Medulla oblongata (tissue), 1 donor: Measurements from ENCODE around the gene STEAP1B.
A peak's percentile ranks its signal among the peaks of the same experiment; 100 is the strongest.
"Not testable (repeated sequence)": the region's sequence is repeated elsewhere in the genome, so short reads cannot be mapped to it uniquely, and the experiment has no call there.

Source experiments
- DNase-seq: peaks from one replicate; pipeline ENCODE4 v3.0.0-alpha.2; 2015; ENCODE audit errors: extremely low spot score

STEAP1B gene

DNA sequence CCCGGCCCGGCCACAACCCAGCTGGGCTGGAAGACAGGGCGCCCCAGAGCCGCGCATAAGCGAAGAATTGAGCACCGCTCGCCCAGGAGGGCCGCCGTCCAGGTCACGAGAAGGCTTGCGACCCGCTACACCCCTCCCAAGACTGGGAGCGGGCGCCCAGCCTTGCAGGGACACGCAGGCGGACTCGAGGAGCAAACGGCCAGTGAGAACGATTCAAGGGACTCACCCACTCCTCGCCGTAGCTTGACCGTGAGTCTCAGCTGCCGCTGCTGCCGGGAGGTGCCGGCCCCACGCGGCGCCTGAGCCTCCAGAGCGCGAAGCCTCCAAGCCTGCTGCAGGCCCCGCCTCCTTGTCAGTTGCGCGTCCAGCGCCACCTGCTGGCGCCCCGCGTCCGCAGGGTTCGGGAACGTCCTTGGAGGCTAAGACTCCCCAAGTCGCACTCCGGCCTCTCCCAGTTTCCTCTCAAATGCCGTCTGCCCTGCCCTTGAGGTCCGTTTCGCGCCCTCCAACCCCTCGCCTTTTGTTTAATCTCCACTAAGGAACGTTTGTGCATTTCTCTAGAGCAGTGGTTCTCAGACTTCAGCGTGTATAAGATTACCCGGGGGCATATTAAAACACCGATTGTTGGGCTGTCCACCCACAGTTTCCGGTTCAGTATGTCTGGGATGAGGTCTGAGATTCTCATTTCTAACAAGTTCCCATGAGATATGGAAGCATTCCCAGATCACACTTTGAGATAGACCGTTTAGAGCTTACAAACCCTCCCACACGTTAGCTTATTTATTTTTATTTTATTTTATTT is at the start of gene STEAP1B:
STEAP1B (minus strand) TSS at position 301 of the 802 bp plus-strand sequence. CDS start 5,333 bp downstream, outside the sequence.
- DNase-seq, result peak; percentile 90

DNA sequence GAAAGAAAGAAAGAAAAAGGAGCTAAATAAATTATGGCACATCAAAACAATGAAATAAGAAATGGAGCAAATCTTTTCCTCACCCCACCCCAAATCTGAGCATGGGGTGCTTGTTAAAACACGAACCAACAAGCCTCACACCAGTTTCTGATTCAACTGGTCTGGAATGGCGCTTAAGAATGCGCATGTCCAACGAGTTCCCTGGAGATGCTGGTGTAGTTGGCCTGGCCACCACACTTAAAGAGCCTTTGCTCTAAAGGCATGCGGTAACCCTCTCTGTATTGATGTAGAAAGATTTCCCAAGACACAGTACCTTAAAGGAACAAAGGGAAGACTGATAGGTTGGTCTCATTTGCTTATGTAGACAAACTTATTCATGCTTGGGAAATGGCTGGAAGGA is 49.1 kb upstream of the STEAP1B start:
- no peak for DNase-seq

DNA sequence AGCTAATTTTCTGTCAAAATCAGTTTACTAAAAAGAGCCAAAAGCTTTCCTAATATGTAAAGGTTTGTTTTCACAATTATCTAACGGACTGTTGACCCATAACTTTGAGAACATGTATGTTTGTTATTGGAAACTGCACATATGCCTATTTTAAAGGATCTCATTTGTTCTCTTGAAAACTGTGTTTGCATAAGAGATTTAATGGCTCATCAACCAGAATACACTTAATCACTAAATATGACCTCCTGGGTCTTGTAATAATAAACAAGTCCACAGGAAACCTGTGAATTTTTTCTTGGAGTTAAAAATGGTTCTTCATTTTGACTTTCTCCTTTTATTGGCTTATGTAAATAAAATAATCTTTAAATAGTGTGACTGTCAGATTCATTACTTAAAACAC is 48.3 kb upstream of the STEAP1B start:
- DNase-seq, result no peak

DNA sequence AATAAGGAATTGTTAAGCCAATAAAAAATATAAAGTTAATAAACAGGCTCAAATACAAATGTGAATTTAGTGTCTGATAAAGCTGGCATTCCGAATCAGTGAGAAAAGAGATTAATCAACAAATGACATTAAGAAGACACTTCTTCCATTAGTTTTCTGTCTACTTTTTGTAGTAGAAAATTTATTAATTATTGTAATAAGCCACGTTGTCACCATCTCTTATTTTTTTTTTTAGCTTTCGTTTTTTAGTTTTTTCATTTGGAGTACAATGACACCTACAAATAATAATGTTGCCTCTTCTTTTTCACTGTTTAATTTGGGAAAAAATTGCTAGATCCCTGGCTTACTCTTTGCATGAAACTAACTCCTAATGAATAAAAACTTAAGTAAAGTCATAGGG is 46.8 kb upstream of the STEAP1B start:
- no peak for DNase-seq

DNA sequence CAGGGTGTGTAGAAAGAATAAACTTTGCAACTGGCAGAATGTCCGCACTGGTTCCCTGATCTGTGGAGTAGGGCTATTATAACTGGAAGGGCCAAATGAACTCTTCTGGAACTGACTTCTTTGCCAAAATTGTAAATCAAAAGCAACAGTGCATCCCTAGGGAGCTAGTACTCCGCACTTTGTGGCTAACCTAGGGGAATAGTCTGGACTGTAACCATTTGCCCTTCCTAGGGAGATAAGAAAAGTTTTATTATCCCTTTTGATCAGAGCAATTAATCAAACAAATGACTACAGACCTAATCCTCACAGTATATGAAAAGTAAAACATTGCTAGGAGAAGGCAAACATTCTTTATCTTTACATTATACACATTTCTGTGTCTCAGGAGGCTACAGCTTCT is 45.5 kb upstream of the STEAP1B start:
- DNase-seq, result no peak

DNA sequence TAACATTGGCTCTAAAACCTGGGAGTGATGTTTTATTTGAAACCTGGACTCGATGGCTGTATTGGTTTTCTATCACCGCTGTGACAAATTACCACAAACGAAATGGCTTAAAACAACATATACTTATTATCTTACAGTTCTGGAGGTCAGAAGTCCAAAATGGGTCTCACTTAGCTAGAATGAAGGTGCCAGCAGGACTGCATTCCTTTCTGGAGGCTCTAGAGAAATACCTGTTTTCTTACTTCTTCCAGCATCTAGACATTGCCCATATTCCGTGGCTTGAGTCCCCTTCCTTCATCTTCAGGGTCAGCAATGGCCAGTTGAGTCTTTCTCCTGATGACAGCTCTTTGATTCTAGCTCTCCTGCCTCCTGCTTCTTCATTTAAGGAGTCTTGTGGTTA is 44.3 kb upstream of the STEAP1B start:
- no peak for DNase-seq

DNA sequence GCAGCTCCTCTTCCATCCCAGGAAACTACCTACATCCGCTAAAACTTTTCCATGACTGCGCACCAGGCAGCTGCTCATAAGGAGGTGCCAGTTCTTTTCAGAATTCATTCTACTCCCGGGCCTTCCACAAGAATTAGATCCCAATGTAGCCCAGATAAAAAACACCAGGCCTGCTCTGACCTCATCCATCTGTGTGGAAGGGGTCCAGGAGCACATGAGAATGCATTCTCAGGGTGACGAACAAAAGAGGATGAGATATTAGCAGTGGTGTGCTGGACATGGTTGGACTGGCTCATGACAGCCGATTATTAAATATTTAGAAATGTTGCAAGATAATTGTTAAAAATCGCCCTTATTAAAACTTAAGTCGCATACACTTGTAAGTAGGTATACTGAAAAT is 43.2 kb upstream of the STEAP1B start:
- no peak for DNase-seq

DNA sequence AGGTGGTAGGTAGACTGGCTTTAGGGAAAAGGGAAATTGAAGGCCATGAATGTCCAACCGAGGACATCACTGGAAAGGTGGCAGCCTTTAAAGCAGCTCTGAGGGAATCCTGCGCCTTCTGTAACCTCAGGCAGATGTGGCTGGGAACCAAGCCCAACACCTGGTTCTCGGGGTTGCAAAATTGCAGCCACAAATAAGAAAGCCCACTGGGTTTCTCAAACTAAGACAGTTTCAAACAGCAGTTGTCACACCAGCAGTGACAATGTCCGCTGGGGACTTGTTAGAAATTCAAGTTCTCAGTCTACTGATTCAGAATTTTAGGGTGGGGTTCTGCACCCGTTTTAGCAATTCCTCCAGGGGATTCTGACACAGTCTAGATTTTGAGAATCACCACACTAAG is 42.7 kb upstream of the STEAP1B start:
- DNase-seq, result no peak

DNA sequence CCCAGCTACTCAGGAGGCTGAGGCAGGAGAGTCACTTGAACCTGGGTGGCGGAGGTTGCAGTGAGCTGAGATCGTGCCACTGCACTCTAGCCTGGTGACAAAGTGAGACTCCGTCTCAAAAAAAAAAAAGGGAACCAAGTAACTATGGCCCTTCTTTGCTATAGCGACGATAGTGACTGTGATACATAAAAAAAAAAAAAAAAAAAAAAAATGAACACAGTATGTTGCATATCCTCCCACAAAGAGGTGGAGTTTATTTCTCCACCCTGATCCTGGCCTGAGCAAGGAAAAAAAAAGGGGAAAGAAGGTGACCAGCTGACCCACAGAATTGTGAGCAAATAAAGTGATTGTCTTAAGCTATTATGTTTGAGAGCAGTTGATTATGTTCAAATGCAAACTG is 42.3 kb upstream of the STEAP1B start:
- no peak for DNase-seq

DNA sequence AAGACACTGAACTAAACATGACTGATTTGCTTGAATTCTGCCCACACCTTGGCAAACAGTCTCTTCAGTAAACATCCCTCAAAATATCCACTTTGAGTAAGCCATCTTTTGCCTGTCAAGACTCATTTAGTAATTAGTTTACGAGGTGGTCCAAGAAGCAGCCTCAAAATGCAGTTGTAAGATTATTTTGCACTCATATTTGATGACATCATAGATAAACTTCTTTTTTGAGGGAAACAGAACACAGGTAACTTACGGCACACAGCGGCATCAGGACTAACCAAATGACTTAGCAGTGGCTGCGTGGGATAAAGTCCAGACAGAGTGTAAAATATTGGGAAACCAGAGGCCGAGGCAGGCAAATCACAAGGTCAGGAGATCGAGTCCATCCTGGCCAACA is 41.8 kb upstream of the STEAP1B start:
- DNase-seq, result no peak

DNA sequence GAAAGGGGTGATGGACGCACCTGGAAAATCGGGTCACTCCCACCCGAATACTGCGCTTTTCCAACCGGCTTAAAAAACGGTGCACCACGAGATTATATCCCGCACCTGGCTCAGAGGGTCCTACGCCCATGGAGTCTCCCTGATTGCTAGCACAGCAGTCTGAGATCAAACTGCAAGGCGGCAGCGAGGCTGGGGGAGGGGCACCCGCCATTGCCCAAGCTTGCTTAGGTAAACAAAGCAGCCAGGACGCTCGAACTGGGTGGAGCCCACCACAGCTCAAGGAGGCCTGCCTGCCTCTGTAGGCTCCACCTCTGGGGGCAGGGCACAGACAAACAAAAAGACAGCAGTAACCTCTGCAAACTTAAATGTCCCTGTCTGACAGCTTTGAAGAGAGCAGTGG is 28.5 kb upstream of the STEAP1B start:
- DNase-seq, result not testable (repeated sequence)

DNA sequence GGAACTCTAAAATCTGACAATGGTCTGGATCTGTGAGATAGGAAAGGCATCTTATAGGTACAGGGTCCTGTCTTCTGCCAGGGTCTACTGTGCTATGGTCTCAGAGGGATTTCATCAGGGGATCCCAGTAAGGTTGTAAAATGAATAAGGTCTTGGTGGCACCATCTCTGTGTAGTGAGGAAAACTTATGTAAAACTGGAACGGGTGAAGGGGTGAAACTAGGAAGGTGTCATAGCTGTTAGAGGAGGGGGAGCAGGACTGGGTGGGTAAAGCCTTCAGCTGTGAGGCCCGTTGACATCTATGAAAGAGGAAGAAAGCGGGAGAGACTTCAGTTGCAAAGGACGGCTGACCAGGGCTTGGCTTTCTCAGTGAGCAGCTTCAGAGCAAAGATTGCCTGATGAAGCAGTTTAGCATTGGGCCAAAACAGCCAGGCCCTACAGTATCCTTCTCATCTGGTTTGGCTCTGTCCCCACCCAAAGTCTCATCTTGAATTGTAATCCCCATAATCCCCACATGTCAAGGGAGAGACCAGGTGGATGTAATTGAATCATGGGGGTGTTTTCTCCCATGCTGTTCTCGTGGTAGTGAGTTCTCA is 24.5 kb upstream of the STEAP1B start:
- not testable (repeated sequence) for DNase-seq

DNA sequence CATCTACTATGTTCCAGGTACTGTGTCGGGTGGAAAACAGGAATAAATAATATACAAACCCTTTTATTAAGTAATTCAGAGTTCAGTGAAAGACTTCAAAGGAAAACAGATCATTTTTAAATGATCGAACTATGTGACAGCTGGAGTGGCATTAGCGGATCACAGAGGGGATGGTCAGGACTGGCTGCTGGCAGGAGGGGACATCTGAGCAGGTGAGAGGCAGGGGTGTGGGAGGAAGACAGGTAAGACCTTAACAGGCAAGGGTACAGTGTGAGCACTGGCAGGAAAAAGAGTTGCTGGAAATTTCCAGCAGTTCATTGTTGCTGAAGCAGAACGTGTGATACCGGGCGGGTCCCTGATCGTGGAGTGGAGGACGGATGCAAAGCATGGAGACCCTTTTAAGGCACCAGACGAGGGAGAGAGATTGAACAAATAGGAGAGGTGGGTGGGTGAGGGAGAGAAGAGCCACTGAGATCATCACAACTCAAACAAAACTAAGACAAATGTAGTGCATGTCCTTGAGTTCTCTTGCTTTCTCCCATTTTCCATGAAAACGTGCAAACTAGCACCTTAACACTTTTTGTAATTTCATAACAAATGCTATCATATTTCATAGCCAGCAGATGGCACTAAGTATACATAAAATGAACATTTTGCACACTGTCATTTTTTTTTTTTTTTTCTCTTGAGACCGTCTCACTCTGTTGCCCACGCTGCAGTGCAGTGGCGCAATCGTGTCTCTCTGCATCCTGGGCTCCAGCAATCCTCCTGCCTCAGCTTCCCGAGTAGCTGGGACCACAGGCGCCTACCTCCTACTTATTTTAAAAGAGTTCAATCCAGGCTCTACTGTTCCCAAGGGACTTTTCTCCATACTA is 23.7 kb upstream of the STEAP1B start:
- DNase-seq, result not testable (repeated sequence)

DNA sequence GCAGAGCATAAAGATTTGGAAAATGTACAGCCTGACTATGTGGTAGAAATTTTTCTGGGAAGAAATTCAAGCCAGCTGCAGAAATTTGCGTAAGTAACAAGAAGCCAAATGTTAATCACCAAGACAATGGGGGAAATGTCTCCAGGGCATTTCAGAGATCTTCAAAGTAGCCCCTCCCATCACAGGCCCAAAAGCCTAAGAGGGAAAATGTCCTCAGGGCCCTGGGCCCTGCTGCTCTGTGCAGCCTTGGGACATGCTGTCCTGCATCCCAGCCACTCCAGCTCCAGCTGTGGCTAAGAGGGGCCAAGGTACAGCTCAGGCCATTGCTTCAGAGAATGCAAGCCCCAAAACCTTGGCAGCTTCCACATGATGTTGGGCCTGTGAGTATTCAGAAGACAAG is 19.6 kb upstream of the STEAP1B start:
- not testable (repeated sequence) for DNase-seq

DNA sequence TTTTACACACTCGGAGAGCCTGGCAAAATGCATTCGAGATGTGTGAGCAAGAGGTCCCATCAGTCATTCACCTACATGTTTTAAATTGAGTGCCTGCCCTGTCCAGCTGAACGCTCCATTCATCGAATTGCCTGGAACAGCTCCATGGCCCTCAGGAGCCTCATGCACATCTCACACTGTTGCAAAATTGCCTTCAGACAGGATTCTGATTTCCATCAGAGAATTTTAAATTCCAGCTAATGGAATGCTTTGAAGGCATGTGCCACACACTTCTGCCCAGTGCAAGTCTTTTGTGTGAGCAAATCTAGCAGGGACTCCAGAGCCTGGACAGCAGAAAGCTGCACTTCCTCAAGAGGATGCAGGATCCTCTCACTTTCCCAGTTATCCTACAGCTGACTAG is 17.0 kb upstream of the STEAP1B start:
- not testable (repeated sequence) for DNase-seq

DNA sequence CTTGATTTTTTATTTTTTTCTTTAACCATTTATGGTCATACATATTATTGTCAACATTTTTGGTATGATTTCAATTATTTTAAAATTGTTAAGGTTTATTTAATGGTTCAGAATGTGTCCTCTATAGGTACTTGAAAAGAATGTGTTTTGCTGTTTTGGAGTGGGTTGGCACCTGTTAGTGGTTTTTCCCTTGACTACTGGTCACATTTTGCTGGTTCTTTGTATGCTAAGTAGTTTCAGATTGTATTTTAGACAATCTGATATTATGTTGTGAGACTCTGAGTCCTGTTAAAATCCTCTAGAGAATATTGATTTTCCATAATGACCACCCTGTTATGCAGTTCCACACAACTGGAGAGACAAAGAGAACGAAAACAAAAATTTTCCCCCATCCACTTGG is 15.0 kb upstream of the STEAP1B start:
- DNase-seq, result not testable (repeated sequence)

DNA sequence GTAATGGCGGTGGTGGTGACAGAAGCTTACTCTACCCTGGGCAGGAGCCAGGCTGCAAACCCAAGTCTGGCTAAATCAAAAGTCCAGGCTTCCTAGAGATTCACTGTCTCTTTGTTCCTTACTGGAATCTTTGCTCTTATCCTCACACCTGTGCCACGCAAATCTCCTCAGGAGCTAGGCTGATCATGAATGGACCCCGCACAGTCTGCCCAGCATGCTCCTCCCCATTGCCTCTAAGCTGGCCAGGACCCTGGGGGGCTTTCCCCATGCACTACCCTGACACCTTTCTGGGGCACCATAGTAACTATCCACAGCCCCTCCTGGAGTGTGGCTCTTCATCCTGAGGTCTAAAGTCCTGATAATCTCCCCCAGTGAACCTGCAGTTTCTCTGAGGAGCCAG is 7.3 kb upstream of the STEAP1B start:
- DNase-seq, result not testable (repeated sequence)

DNA sequence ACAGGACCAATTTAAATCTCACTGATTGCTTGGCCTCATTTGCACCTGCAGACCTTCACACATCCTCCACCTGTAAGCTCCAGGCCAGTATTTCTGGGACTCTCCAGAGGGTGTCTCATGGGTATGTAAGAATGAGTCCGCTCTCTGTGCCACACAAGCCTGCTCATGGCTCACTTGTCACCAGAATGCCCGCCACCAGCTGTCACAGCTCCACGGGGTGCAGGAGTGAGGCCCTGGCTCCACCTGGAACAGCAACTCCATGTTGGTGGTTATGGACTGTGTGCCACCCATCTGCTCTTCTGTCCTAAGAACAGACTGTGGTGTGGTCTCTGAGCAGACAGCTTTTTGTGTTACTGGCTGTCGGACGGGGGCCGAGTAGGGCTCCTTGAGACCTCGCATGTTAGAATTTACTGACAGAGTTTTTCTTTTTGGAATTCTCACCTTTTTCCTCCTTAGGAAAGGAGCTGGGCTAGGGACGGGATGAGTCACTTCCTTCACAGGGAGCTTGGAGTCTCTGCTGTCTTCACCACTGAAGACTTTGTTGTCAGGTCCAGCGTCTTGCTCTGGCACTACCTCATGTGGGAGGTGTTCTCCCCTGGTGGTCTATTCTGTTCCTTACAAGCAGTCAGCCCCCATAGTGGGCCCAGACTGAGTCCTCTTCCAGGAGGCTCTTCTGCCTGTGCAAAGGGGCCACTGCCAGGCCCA is 6.5 kb upstream of the STEAP1B start:
- not testable (repeated sequence) for DNase-seq

DNA sequence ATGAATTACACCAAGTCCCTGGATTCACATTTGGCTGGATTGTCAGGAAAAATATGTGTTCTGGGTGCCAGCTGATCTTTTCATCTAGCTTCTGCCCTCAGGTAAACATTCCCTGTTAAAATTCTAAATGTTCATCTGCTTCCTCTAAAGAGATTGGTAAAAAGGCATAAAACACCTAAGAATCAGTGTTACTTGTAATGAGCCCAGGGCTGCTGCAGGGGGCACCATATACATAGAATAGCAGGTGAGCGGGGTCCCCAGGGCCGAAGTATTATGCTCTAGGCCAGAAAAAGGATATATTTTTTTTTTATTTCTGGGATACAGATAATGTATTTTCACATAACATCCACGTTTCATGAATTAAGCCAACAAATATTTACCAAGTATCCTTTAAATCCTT is 4.5 kb upstream of the STEAP1B start:
- not testable (repeated sequence) for DNase-seq

DNA sequence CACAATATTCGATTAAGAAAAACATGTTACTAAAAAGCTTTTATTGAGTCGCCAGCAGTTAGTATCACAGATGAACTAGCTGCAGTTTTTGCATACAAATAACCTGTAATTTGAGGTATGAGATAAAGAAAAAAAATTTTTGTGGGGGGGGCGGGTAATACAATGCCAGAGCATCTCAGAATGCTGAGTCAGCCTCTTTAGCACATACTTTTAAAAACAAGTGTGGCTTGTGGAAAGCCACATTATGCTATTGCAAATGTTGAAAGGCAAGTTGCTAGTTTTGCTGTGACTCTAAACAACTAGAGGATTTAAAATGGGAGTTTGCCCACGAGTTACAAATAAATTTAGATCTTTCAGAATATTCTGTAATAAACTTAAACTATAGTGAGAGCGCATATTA is 2.1 kb upstream of the STEAP1B start:
- not testable (repeated sequence) for DNase-seq

DNA sequence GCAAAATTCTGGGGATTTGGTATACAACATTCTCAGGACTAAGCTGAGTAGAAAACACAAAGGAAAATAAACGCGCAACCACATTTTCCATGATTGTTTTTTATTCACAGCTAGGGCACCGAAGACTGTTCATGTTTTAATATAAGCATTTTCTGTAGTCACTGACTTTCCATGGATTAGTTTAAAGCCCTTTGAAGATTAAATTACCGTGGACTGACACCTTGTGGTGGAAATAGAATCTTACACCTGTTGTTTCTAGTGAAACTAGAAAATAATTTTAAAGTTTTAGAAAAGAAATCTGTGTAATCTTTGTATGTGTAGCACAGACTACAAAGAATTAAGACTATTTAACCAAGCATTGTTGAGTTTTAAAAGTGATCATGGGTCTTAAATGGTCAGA is 1.3 kb upstream of the STEAP1B start:
- peak; percentile 59 for DNase-seq

DNA sequence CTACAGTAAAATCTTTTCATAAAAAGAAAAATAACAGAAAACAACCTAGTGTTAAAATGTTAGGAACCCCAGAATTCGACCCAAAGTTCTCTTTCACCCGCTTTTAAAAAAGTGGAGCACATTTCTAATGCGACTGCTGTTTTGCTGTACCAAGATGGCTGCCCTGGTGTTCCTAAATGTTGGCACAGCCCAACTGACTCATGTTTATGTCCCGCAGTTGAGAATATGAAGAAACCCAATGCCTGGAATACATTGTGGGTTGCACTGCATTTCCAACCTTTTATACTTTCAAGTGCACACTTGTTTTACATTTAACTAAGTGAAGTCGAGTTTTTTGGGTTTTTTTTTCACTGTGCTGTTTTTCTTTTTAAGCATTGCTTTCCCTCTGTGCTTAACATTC is 944 bp downstream of the STEAP1B start:
- no peak for DNase-seq
